Measurements from ENCODE around the gene PARD3. TPM values are rescaled to one million over a fixed set of nuclear protein-coding genes. Genes with fewer than 3 reads are reported as not detected.
A peak's percentile ranks its signal among the peaks of the same experiment; 100 is the strongest.

Gene PARD3
- total RNA-seq, 6 donors from 2014 or later: 30.6 to 108 (median 50.6) TPM

- Histone ChIP-seq H3K4me1 (no peaks in the 10 kb centered on the region), H3K27ac (peak overlapping the region in 1 of 4 donors; percentile 12), H3K27me3 (no peaks in the 10 kb centered on the region), H3K9me3 (peaks cover 0 to 7% (median 2%) of the 10 kb centered on the region in 4 donors), H3K36me3 (no peaks in the 10 kb centered on the region), H3K4me3 (no peak overlapping the region)
- DNase-seq: no peak
- TF ChIP-seq CTCF (IDR thresholded peaks at IDR 0.05) (no peak), POLR2AphosphoS5 (IDR thresholded peaks at IDR 0.05) (no peak), EP300 (IDR thresholded peaks at IDR 0.05) (no peak), POLR2A (IDR thresholded peaks at IDR 0.05) (no peak)
- WGBS, 2 donors: 48 to 79% methylated on average over 6 of the region's 6 CpGs
- peak in 1 of 2 donors; percentile 33 for ATAC-seq (ENCODE audit: low FRiP score in 2 of 2)
Observed at GRCh38 chr10:34081347-34081743, 733.8 kb downstream of the PARD3 start.

GRCh38 chr10:34080485-34081346, 734.4 kb downstream of the PARD3 start:
- DNase-seq (no peak), ATAC-seq (ENCODE audit: low FRiP score in 2 of 2) (peak; percentile 44 to 58)
- 85 to 86% methylated on average over 16 of the region's 16 CpGs for WGBS, 2 donors
- H3K9me3 ChIP-seq: peaks cover 0 to 12% (median 2%) of the 10 kb centered on the region in 4 donors
- no peak overlapping the region for H3K4me3 ChIP-seq
- no peaks in the 10 kb centered on the region for H3K36me3 ChIP-seq
- peak overlapping the region in 3 of 4 donors; percentile 17 to 38 (median 31) for H3K27ac ChIP-seq
- TF ChIP-seq CTCF (IDR thresholded peaks at IDR 0.05) (no peak), POLR2AphosphoS5 (IDR thresholded peaks at IDR 0.05) (peak; percentile 27 to 69), POLR2A (IDR thresholded peaks at IDR 0.05) (no peak), EP300 (IDR thresholded peaks at IDR 0.05) (no peak)
- H3K27me3 ChIP-seq: no peaks in the 10 kb centered on the region
- H3K4me1 ChIP-seq: no peaks in the 10 kb centered on the region

GRCh38 chr10:34079702-34080484, 735.2 kb downstream of the PARD3 start:
- no peak for DNase-seq
- 93 to 95% methylated on average over 17 of the region's 17 CpGs for WGBS, 2 donors
- no peaks in the 10 kb centered on the region for H3K27me3 ChIP-seq
- H3K27ac ChIP-seq: peak overlapping the region in 3 of 4 donors; percentile 31 to 46 (median 38)
- H3K4me1 ChIP-seq: no peaks in the 10 kb centered on the region
- no peaks in the 10 kb centered on the region for H3K36me3 ChIP-seq
- H3K9me3 ChIP-seq: peaks cover 0 to 12% (median 2%) of the 10 kb centered on the region in 4 donors
- TF ChIP-seq CTCF (IDR thresholded peaks at IDR 0.05) (no peak), POLR2A (IDR thresholded peaks at IDR 0.05) (no peak), POLR2AphosphoS5 (IDR thresholded peaks at IDR 0.05) (no peak)
- no peak overlapping the region for H3K4me3 ChIP-seq
- no peak for ATAC-seq (ENCODE audit: low FRiP score in 2 of 2)

- H3K27ac ChIP-seq: peak overlapping the region; percentile 42 to 66 (median 47)
Observed at GRCh38 chr10:34078745-34079470, 736.2 kb downstream of the PARD3 start.

More at GRCh38 chr10:34078745-34079470, 736.2 kb downstream of the PARD3 start:
- no peaks in the 10 kb centered on the region for H3K27me3 ChIP-seq
- H3K9me3 ChIP-seq: peaks cover 0 to 12% (median 2%) of the 10 kb centered on the region in 4 donors
- ATAC-seq (ENCODE audit: low FRiP score in 2 of 2) (peak; percentile 38 to 82), DNase-seq (peak in 1 of 2 donors; percentile 73)
- 77 to 86% methylated on average over 20 to 22 of the region's 22 CpGs for WGBS, 2 donors
- no peaks in the 10 kb centered on the region for H3K4me1 ChIP-seq
- H3K4me3 ChIP-seq: no peak overlapping the region
- TF ChIP-seq POLR2AphosphoS5 (IDR thresholded peaks at IDR 0.05) (peak in 1 of 2 donors; percentile 51), POLR2A (IDR thresholded peaks at IDR 0.05) (no peak)
- no peaks in the 10 kb centered on the region for H3K36me3 ChIP-seq
